Stomach (tissue), 4 donors: ENCODE measurements around the gene NOS1.

Source experiments
- CTCF ChIP-seq, 7 experiments: fragments of 450-650 bp in 4 of 7; fragments of 200-600 bp in 3 of 7; sonication (generic) in 3 of 7; IDR thresholded peaks; one replicate each; pipeline ENCODE4 v1.5.1; 2016 to 2019; ENCODE audit warnings: antibody characterized with exemption in 7 of 7, control low read depth in 2 of 7, mild to moderate bottlenecking in 1 of 7
- POLR2A ChIP-seq, 4 donors: fragments of 450-650 bp; IDR thresholded peaks; one replicate each; pipeline ENCODE4 v1.6.1; 2016; ENCODE audit warnings: antibody characterized with exemption in 4 of 4, control low read depth in 2 of 4, mild to moderate bottlenecking in 1 of 4, moderate library complexity in 1 of 4
- POLR2AphosphoS5 ChIP-seq, 3 donors: sonication (generic); formaldehyde crosslinking; IDR thresholded peaks; one replicate each; pipeline ENCODE4 v1.6.1; 2016; ENCODE audit warnings: antibody characterized with exemption in 3 of 3

DNA sequence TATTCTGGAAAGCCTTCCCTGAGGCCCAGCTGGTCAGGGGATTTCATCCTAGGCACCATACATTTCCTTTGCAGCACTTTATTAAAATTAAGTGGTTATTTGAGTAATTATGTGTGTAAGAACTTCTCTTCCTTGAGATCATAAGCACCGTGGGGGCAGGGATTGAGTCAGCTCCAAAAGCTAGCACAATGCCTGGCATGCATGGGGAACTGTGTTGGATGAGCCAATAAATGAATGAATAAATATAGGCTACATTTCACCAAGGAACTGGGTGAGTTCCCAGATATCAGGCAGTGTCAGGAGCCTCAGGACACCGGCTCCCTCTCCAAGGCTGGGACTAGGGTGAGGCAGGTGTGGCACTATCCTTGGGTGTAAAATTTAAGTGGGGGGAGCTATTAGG is 88.3 kb downstream of the NOS1 start:
- TF ChIP-seq CTCF (IDR thresholded peaks at IDR 0.05) (no peak), POLR2A (IDR thresholded peaks at IDR 0.05) (no peak), POLR2AphosphoS5 (IDR thresholded peaks at IDR 0.05) (no peak)
